SK-MEL-5 (cell line): ENCODE measurements around the gene SNX19. TPM values are rescaled to one million over a fixed set of nuclear protein-coding genes. Genes with fewer than 3 reads are reported as not detected.

Source experiments
- DNase-seq: peaks from one replicate; pipeline ENCODE4 v3.0.0-alpha.2; 2016; ENCODE audit warnings: low read depth, low spot score
- in situ Hi-C: cut with HindIII; loops from 2 replicates; pipeline ENCODE4 v1.10.0; 2016; ENCODE audit warnings: low sequenced_read_pairs, high pct_unique_total_duplicates, low pct_unique_long_range_greater_than_20kb
- total RNA-seq: library from RNA; depleted of rRNA; stranded (reverse); fragments of >200 nt; shearing (Covaris generic); gene quantifications from 2 replicates; pipeline ENCODE4 v1.2.3, GENCODE V29; 2014

SNX19 gene
- total RNA-seq, 1 experiment from 2014 or later = 57.1 TPM

GRCh38 chr11:130834886-130835285, 81.4 kb downstream of the SNX19 start:
- no peak for DNase-seq
- in situ Hi-C loops = no loop called here

GRCh38 chr11:130832566-130833425, 83.5 kb downstream of the SNX19 start:
- no peak for DNase-seq
- in situ Hi-C loops = no loop called here

- no peak for DNase-seq
- in situ Hi-C loops = no loop called here
Measured at GRCh38 chr11:130831976-130832375, 84.3 kb downstream of the SNX19 start.

GRCh38 chr11:130831506-130831905, 84.8 kb downstream of the SNX19 start:
- in situ Hi-C loops = no loop called here
- no peak for DNase-seq

- in situ Hi-C loops = no loop called here
- DNase-seq = no peak
Measured at GRCh38 chr11:130830566-130830965, 85.7 kb downstream of the SNX19 start.

- no peak for DNase-seq
- in situ Hi-C loops = no loop called here
Measured at GRCh38 chr11:130829920-130830511, 86.3 kb downstream of the SNX19 start.

- no peak for DNase-seq
- in situ Hi-C loops = no loop called here
Measured at GRCh38 chr11:130828741-130829140, 87.5 kb downstream of the SNX19 start.

GRCh38 chr11:130827451-130828377, 88.6 kb downstream of the SNX19 start:
- in situ Hi-C loops = no loop called here
- peak; percentile 65 for DNase-seq

- DNase-seq = no peak
- in situ Hi-C loops = no loop called here
Measured at GRCh38 chr11:130826572-130826971, 89.7 kb downstream of the SNX19 start.

GRCh38 chr11:130825983-130826382, 90.3 kb downstream of the SNX19 start:
- DNase-seq = no peak
- in situ Hi-C loops = no loop called here

- in situ Hi-C loops = no loop called here
- DNase-seq = no peak
Measured at GRCh38 chr11:130825561-130825960, 90.7 kb downstream of the SNX19 start.
